Mesenchymal stem cell (in vitro differentiated cells and primary cell): ENCODE measurements around the gene LY86.

Source experiments
- DNase-seq: peaks from one replicate; pipeline ENCODE4 v3.0.0-alpha.2; 2013
- H2AFZ ChIP-seq: one replicate; pipeline ENCODE4 v1.6.1; 2013; ENCODE audit warnings: low read depth, mild to moderate bottlenecking, control low read depth, inconsistent platforms, low read length, moderate library complexity
- H2AK5ac ChIP-seq: 2 replicates; pipeline ENCODE4 v1.6.1; 2013; ENCODE audit warnings: low read length, moderate library complexity, mild to moderate bottlenecking, inconsistent platforms; ENCODE audit not compliant: severe bottlenecking
- H2BK120ac ChIP-seq: one replicate; pipeline ENCODE4 v1.6.1; 2013; ENCODE audit warnings: low read depth, mild to moderate bottlenecking, inconsistent platforms, low read length, moderate library complexity
- H2BK12ac ChIP-seq, 2 experiments: one replicate each; pipeline ENCODE4 v1.6.1; 2013; ENCODE audit warnings: inconsistent platforms in 2 of 2, low read length in 2 of 2, mild to moderate bottlenecking in 2 of 2, moderate library complexity in 2 of 2, control low read depth in 1 of 2
- H2BK15ac ChIP-seq: one replicate; pipeline ENCODE4 v1.6.1; 2013; ENCODE audit warnings: mild to moderate bottlenecking, low read depth, inconsistent platforms; ENCODE audit not compliant: poor library complexity, severe bottlenecking
- H2BK5ac ChIP-seq: 2 replicates; pipeline ENCODE4 v1.6.1; 2013; ENCODE audit warnings: low read depth, mild to moderate bottlenecking, low read length, control low read depth, inconsistent platforms; ENCODE audit not compliant: poor library complexity, severe bottlenecking
- H3K14ac ChIP-seq, 2 experiments: one replicate each; pipeline ENCODE4 v1.6.1; 2013; ENCODE audit warnings: inconsistent platforms in 2 of 2, low read length in 2 of 2, control low read depth in 1 of 2, mild to moderate bottlenecking in 1 of 2, moderate library complexity in 1 of 2
- H3K18ac ChIP-seq, 2 experiments: one replicate each; pipeline ENCODE4 v1.6.1; 2013; ENCODE audit warnings: inconsistent platforms in 2 of 2, low read length in 2 of 2, control low read depth in 1 of 2, low read depth in 1 of 2, mild to moderate bottlenecking in 1 of 2
- H3K23ac ChIP-seq, 2 experiments: one replicate each; pipeline ENCODE4 v1.6.1; 2013; ENCODE audit warnings: inconsistent platforms in 2 of 2, low read length in 2 of 2, mild to moderate bottlenecking in 2 of 2, moderate library complexity in 2 of 2, control low read depth in 1 of 2
- H3K27ac ChIP-seq: 2 replicates; pipeline ENCODE4 v1.5.1; 2013; ENCODE audit warnings: mild to moderate bottlenecking, moderate library complexity, low read length, control low read depth, inconsistent platforms; ENCODE audit not compliant: poor library complexity, severe bottlenecking
- H3K27me3 ChIP-seq, 2 experiments: 2 replicates each; pipeline versions ENCODE4 v1.6.1 to v1.7.0; 2013; ENCODE audit warnings: low read length in 2 of 2, mild to moderate bottlenecking in 2 of 2, moderate library complexity in 2 of 2, control low read depth in 1 of 2, inconsistent platforms in 1 of 2; ENCODE audit not compliant: control insufficient read depth in 1 of 2, insufficient read depth in 1 of 2
- H3K36me3 ChIP-seq, 2 experiments: 2 replicates each; pipeline versions ENCODE4 v1.6.1 to v1.7.0; 2013; ENCODE audit warnings: low read length in 2 of 2, control low read depth in 1 of 2, inconsistent platforms in 1 of 2, low read depth in 1 of 2, mild to moderate bottlenecking in 1 of 2; ENCODE audit not compliant: insufficient read depth in 2 of 2, control insufficient read depth in 1 of 2
- H3K4ac ChIP-seq, 2 experiments: one replicate each; pipeline ENCODE4 v1.6.1; 2013; ENCODE audit warnings: inconsistent platforms in 2 of 2, low read length in 2 of 2, mild to moderate bottlenecking in 2 of 2, moderate library complexity in 2 of 2, control low read depth in 1 of 2, low read depth in 1 of 2
- H3K4me1 ChIP-seq: 2 replicates; pipeline ENCODE4 v1.6.1; 2013; ENCODE audit warnings: low read depth, low read length, control low read depth; ENCODE audit not compliant: control insufficient read depth, insufficient read depth
- H3K4me2 ChIP-seq: 2 replicates; pipeline ENCODE4 v1.6.1; 2013; ENCODE audit warnings: low read length, mild to moderate bottlenecking, inconsistent platforms; ENCODE audit not compliant: poor library complexity, severe bottlenecking
- H3K4me3 ChIP-seq, 2 experiments: 2 replicates each; pipeline versions ENCODE4 v1.5.1 to v1.7.0; 2013; ENCODE audit warnings: low read length in 2 of 2, mild to moderate bottlenecking in 2 of 2, control low read depth in 1 of 2, low read depth in 1 of 2; ENCODE audit not compliant: insufficient read depth in 1 of 2
- H3K79me1 ChIP-seq: replicated peaks from 2 replicates; pipeline ENCODE4 v1.6.1; 2013; ENCODE audit warnings: mild to moderate bottlenecking, control low read depth, low read length, inconsistent platforms; ENCODE audit not compliant: poor library complexity, severe bottlenecking
- H3K9ac ChIP-seq: 2 replicates; pipeline ENCODE4 v1.7.0; 2013; ENCODE audit warnings: mild to moderate bottlenecking, low read length, moderate library complexity
- H3K9me3 ChIP-seq: 2 replicates; pipeline ENCODE4 v1.7.0; 2013; ENCODE audit warnings: mild to moderate bottlenecking, low read length; ENCODE audit not compliant: control insufficient read depth
- H4K8ac ChIP-seq: one replicate; pipeline ENCODE4 v1.6.1; 2013; ENCODE audit warnings: inconsistent platforms, mild to moderate bottlenecking, low read length, moderate library complexity
- H4K91ac ChIP-seq: one replicate; pipeline ENCODE4 v1.6.1; 2013; ENCODE audit warnings: mild to moderate bottlenecking, low read length, inconsistent platforms
- WGBS: methylation state at CpG from one replicate; pipeline ENCODE4 v1.1.7; 2013; ENCODE audit warnings: mixed read lengths; 5-methylcytosine and 5-hydroxymethylcytosine counted together

Gene LY86

DNA sequence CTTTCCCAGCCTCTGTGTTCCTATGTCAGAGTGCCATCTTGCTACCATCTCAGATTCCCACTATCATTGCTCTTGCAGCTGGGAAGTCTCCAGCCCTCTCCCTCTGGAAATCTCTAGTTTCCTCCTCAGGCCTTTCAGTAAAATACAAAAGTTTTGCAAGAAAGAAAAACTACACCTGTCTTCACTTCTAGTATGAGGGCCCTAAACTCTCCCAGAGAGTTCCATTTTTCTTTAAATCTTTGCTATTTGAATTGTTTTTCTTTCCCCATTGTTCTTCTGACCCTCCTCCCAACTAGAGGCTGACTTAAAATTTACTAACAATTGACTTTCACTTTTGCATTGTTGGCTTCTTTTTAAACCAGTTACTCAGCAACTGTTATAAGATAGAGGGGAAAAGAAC lies 62.8 kb downstream of the LY86 start:
- Histone ChIP-seq H3K27me3 (peaks cover 0 to 12% of the 10 kb centered on the region in 2 experiments), H3K79me1 (no peaks in the 10 kb centered on the region), H2BK12ac (no peak overlapping the region), H3K4me3 (no peak overlapping the region), H3K14ac (no peak overlapping the region), H3K27ac (no peak overlapping the region), H3K9me3 (no peaks in the 10 kb centered on the region), H3K9ac (no peak overlapping the region), H3K18ac (no peak overlapping the region), H2AFZ (no peak overlapping the region), H4K91ac (no peak overlapping the region), H3K4me1 (no peaks in the 10 kb centered on the region), H2AK5ac (no peak overlapping the region), H2BK120ac (no peak overlapping the region), H3K4me2 (no peak overlapping the region), H3K23ac (no peak overlapping the region), H3K36me3 (no peaks in the 10 kb centered on the region), H3K4ac (no peak overlapping the region), H2BK15ac (no peak overlapping the region), H4K8ac (no peak overlapping the region), H2BK5ac (no peak overlapping the region)
- DNase-seq: no peak

DNA sequence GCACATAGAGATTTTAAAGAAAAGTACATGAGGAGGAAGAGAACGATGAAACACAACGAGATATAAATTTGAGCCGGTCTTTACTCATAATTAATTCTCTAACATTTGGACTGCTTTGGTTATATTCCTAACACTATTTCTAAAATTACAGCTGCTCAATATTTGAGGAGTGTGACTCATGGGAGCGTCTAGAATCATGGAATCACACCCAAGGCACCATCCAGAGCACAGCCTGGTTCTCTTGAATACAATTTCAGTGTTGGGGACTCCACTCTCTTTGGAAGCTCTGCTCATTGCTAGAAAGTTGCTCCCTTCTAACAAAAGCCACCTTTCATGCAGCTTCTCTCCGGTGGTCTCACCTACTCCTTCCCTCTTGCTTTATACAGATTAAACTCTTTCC lies 64.4 kb downstream of the LY86 start:
- H3K27me3 ChIP-seq: peaks cover 0 to 5% of the 10 kb centered on the region in 2 experiments
- no peak for DNase-seq
- H2BK15ac ChIP-seq: no peak overlapping the region
- no peak overlapping the region for H3K4ac ChIP-seq
- no peak overlapping the region for H3K23ac ChIP-seq
- no peaks in the 10 kb centered on the region for H3K36me3 ChIP-seq
- no peak overlapping the region for H3K18ac ChIP-seq
- no peaks in the 10 kb centered on the region for H3K4me1 ChIP-seq
- no peak overlapping the region for H2BK5ac ChIP-seq
- H3K27ac ChIP-seq: no peak overlapping the region
- H3K9ac ChIP-seq: no peak overlapping the region
- no peak overlapping the region for H3K4me3 ChIP-seq
- H2AFZ ChIP-seq: no peak overlapping the region
- H3K79me1 ChIP-seq: no peaks in the 10 kb centered on the region
- H2BK120ac ChIP-seq: no peak overlapping the region
- H2BK12ac ChIP-seq: no peak overlapping the region
- H3K14ac ChIP-seq: no peak overlapping the region
- H4K8ac ChIP-seq: no peak overlapping the region
- whole genome bisulfite sequencing: 78% methylated on average over 3 of the region's 5 CpGs
- no peak overlapping the region for H2AK5ac ChIP-seq
- peaks cover 2% of the 10 kb centered on the region for H3K9me3 ChIP-seq
- H4K91ac ChIP-seq: no peak overlapping the region
- H3K4me2 ChIP-seq: no peak overlapping the region

DNA sequence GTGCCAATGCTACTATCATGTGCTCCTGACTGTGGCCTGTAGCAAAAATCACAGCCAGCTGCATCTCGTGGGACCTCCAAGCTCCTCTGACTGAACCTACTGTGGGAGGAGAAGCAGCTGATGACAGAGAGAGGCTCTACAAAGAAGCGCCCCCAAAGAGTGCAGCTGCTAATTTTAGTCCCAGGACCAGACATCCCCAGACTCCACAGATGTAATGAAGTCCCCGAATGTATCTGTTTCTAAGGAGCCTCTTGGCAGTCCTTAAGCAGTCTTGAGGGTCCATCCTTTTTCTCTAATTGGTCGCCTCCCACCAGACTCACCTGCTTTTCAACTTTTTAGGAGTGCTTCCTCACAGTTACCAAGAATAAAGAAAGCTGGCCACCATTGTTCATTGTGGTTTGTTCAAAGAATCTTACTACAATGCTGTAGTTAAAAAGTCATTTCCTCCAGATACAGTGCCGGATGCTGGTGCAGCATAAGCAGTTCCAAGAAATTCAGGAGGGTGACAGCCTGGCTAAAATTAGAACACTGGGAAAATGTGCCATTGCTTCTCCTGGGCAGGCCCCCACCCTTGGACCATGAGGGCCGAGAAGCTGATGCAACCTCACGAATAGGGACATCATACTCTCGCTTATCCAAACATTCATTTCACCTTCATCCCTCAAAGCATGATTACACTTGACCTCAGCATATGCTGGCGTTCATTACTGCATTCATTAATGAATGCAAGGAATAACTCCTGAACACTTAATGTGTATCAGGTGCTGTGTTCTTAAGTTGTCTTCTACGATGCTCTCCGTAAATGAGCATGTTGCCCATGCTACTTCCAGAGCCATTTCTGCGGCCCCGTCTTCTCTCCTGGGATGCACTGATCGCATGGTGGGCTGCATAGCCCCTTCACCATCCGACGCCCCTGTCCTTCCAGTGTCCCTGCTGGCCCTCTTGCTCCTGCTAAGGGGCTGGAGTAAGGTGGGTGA lies 66.4 kb downstream of the LY86 start:
- no peak for DNase-seq
- Histone ChIP-seq H3K9ac (no peak overlapping the region), H2BK15ac (no peak overlapping the region), H3K4ac (no peak overlapping the region), H3K4me3 (no peak overlapping the region), H3K4me1 (no peaks in the 10 kb centered on the region), H3K23ac (no peak overlapping the region), H2AFZ (no peak overlapping the region), H4K8ac (peak overlapping the region; percentile 48), H3K79me1 (no peaks in the 10 kb centered on the region), H3K27ac (no peak overlapping the region), H3K36me3 (no peaks in the 10 kb centered on the region), H3K27me3 (peaks cover 0 to 5% of the 10 kb centered on the region in 2 experiments), H3K9me3 (peaks cover 2% of the 10 kb centered on the region), H4K91ac (no peak overlapping the region), H3K14ac (no peak overlapping the region), H2BK120ac (no peak overlapping the region), H2BK12ac (no peak overlapping the region), H3K4me2 (no peak overlapping the region), H2AK5ac (no peak overlapping the region), H3K18ac (no peak overlapping the region), H2BK5ac (no peak overlapping the region)
- 80% methylated on average over 13 of the region's 16 CpGs for WGBS

DNA sequence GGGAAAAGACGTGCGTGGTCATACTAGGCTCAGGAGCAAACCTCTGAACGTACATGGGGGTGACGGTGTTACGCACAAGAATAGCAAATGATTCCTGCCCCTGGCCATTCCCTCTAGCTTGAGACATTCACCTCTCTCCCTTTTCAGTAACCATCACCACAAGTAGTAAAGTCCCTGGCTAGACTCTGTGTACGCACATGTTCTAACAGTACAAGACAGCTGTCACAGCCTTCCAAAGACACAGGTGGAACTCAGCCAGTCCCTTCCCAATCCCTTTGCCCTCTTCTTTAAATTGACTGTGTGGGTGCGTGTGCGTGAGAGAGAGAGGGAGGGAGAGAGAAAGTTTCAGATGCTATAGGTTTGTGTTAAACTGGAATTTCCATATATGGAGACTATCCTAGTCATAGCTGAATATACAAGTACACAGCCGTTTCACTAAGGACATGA lies 67.3 kb downstream of the LY86 start:
- WGBS: 94% methylated on average over 6 of the region's 9 CpGs
- Histone ChIP-seq H3K27ac (no peak overlapping the region), H2BK120ac (no peak overlapping the region)

More for the DNA sequence above, 67.3 kb downstream of the LY86 start:
- Histone ChIP-seq H2BK12ac (no peak overlapping the region), H3K36me3 (no peaks in the 10 kb centered on the region), H3K14ac (no peak overlapping the region), H3K4me3 (no peak overlapping the region), H3K9ac (no peak overlapping the region), H3K23ac (no peak overlapping the region), H3K4me2 (no peak overlapping the region), H3K4me1 (no peaks in the 10 kb centered on the region), H3K18ac (no peak overlapping the region), H2BK5ac (no peak overlapping the region), H4K91ac (no peak overlapping the region), H3K79me1 (no peaks in the 10 kb centered on the region), H3K27me3 (peaks cover 3 to 11% of the 10 kb centered on the region in 2 experiments), H3K4ac (no peak overlapping the region), H3K9me3 (peaks cover 2% of the 10 kb centered on the region), H2BK15ac (no peak overlapping the region), H2AFZ (no peak overlapping the region), H2AK5ac (no peak overlapping the region), H4K8ac (no peak overlapping the region)
- no peak for DNase-seq
